Measurements from ENCODE around the gene RIPPLY1.

RIPPLY1 gene

GRCh38 chrX:106903291-106903824, at the start of gene RIPPLY1:
Gene RIPPLY1, minus strand, starts transcription at chrX:106903341. Its CDS starts 54 bp downstream, at chrX:106903287.
- no peak for DNase-seq
- ATAC-seq, result no peak

- DNase-seq, result no peak
- no peak for ATAC-seq
These were observed 49.4 kb upstream of the RIPPLY1 start for GRCh38 chrX:106952538-106952937.

- ATAC-seq (no peak), DNase-seq (no peak)
These were observed 48.9 kb upstream of the RIPPLY1 start for GRCh38 chrX:106952089-106952488.

DNA sequence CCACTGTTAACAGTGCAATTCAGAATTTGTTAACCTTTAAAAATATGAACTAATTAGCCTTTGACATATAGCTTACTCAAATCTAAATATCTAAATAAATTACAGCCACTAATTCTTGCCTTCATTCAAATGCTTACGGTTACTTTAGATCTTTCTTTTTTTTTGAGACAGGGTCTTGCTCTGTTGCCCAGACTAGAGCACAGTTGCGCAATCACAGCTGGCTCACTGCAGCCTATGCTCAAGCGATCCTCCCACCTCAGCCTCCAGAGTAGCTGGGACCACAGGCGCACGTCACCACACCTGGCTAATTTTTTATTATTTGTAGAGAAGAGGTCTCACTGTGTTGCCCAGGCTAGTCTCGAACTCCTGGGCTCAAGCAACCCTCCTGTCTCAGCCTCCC, 48.1 kb upstream of the RIPPLY1 start:
- DNase-seq, result no peak
- ATAC-seq, result no peak

DNA sequence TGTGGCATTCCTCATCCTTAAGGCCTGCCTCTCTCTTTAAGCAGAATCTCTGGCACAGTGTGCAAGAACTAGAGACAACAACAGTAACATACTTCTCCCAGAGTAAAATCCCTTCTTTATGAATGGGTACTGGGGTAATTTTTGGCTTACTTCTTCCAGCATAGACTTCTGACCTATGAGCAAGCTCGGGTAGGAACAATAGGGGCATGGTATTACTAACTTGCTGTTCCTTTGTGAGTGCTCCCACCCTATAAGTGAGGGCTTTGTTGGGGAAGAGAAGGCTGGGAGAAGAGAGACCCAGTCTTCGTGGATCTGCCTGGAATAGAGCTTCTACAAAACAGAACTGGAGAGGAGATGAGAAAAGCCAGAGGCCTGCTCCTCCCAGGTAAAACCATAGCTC, 47.2 kb upstream of the RIPPLY1 start:
- ATAC-seq, result no peak
- no peak for DNase-seq

DNA sequence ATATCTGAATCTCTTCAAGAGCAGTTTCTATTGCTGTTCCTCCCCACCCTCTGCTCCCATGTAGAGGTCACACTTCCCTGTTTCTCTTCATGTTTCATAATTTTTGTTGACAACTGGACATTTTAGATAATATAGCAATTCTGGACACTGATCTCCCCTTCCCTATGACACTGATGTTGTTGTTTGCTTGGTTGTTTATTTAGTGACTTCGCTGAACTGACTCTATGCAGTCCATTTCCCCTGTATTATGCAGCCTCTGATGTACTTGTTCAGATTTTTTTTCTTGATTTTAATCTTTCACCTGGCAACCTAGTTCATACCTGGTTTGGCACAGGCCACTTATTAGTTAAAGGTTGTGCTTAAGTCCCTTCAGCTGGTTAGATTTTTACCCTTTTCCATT, 46.2 kb upstream of the RIPPLY1 start:
- no peak for ATAC-seq

GRCh38 chrX:106948641-106949040, 45.5 kb upstream of the RIPPLY1 start:
- no peak for ATAC-seq

More for the DNA sequence above, 46.2 kb upstream of the RIPPLY1 start:
- DNase-seq, result no peak

DNA sequence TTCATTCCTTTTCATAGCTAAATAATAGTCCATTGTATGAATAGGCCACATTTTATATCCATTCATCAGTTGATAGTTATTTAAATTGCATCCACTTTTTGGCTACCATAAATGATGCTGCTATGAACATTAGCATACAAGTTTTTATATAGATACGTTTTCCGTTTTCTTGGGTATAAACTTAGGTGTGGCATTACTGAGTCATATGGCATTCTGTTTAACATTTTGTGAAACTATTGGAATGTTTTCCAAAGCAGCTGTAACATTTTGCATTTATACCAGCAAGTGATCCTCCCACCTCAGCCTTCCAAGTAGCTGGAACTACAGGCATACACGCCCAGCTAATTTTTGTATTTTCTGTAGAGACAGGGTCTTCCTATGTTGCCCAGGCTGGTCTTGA, 43.3 kb upstream of the RIPPLY1 start:
- no peak for ATAC-seq
- DNase-seq, result no peak

More at GRCh38 chrX:106948641-106949040, 45.5 kb upstream of the RIPPLY1 start:
- DNase-seq, result no peak

DNA sequence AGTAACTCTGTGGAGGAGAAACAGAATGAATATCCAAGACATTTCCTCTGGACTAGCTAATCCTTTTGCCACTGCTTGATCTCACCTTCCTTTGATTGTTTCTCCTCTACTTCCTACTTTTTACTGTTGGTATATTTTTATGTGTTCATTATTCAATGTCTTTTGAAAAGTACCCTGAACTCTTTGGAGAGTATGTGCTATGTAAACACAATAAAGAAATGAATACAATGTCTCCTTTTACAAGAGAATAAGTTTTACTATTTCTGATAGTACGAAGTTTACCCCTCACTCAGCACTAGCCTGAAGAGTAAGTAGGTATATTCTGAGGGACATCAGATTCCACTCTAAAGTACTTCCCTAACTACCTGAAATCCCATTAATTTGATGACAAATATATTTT, 36.9 kb upstream of the RIPPLY1 start:
- ATAC-seq, result no peak

GRCh38 chrX:106939566-106939965, 36.4 kb upstream of the RIPPLY1 start:
- ATAC-seq (no peak), DNase-seq (no peak)

More for the DNA sequence above, 36.9 kb upstream of the RIPPLY1 start:
- no peak for DNase-seq

GRCh38 chrX:106936246-106936645, 33.1 kb upstream of the RIPPLY1 start:
- ATAC-seq (no peak), DNase-seq (no peak)

DNA sequence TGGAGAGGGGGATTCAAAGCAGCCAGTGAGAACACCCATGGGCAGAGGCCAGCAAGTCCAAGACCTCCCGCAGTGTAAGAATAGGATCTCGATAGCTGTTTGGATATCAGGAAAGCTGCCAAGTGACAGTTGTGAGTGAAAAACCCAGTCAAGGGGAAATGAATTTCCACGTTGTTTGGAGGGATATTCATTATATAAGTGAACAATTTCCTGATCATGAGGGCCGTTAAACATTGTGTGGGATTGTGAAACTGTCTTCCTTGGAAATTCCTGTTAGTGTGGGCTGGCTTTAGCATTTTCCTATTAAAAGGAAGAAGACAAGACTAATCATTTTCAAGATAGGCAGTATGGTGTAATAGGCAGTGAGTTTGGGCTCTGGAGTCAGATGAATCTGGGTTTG, 32.0 kb upstream of the RIPPLY1 start:
- DNase-seq (no peak), ATAC-seq (no peak)

- DNase-seq, result no peak
These were observed 30.4 kb upstream of the RIPPLY1 start for GRCh38 chrX:106933538-106933961.

GRCh38 chrX:106932960-106933537, 29.9 kb upstream of the RIPPLY1 start:
- no peak for ATAC-seq
- no peak for DNase-seq

More at GRCh38 chrX:106933538-106933961, 30.4 kb upstream of the RIPPLY1 start:
- ATAC-seq, result no peak

- DNase-seq, result no peak
- no peak for ATAC-seq
These were observed 29.4 kb upstream of the RIPPLY1 start for GRCh38 chrX:106932492-106932923.

DNA sequence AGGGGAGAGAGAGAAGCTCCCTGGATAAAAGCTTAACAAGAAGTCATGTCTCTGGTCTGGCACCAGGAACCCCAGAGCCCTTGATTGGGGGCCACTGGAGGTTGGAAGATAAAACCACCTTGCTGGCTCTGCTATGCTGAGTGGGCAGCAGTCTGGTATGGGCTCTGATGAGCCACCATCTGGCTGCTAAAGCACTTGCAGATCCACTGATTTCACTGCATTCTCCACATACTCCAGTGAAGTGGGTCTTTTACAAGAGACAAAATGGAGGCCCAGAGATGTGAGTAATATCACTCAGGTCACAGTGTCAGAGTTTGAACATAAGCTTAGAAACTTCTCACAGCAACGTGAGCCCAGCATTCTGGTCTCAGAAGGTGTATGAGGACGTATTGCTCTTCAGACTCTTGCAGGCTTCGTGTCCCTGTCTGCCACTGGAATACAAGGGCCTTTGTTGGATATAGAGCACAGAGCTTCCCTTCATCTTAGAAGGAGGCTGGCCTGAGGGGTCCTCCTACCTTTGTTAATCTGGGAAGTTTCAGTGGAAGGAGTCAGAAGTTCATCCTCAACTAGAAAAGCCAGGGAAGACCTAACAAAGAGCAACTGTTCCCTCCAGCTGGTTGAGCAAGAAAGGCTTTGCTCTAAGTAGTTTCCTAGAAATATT, 28.8 kb upstream of the RIPPLY1 start:
- ATAC-seq (no peak), DNase-seq (no peak)

DNA sequence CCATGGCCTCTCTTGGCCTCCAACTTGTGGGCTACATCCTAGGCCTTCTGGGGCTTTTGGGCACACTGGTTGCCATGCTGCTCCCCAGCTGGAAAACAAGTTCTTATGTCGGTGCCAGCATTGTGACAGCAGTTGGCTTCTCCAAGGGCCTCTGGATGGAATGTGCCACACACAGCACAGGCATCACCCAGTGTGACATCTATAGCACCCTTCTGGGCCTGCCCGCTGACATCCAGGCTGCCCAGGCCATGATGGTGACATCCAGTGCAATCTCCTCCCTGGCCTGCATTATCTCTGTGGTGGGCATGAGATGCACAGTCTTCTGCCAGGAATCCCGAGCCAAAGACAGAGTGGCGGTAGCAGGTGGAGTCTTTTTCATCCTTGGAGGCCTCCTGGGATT, 25.1 kb upstream of the RIPPLY1 start:
- ATAC-seq (no peak), DNase-seq (no peak)

DNA sequence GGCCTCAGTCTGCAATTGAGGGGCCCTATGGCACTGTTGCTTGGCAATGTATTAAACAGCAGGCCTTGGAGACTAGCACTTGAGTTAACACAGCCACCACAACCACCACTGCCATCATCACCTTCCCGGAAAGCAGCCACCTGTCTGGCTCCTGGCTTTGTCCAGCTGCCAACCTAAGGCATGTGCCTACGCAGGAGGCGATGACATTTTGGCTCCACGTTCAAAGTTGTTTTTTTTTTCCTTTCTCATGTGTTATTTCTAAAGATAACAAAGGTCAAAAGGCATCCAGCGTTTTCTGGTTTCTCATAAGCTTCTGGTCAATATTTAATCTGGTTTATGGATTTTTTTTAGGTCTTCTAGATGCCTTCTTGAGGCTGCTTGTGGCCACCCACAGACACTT, 24.6 kb upstream of the RIPPLY1 start:
- DNase-seq (no peak), ATAC-seq (no peak)

- DNase-seq (no peak), ATAC-seq (no peak)
These were observed 23.9 kb upstream of the RIPPLY1 start for GRCh38 chrX:106927023-106927422.

DNA sequence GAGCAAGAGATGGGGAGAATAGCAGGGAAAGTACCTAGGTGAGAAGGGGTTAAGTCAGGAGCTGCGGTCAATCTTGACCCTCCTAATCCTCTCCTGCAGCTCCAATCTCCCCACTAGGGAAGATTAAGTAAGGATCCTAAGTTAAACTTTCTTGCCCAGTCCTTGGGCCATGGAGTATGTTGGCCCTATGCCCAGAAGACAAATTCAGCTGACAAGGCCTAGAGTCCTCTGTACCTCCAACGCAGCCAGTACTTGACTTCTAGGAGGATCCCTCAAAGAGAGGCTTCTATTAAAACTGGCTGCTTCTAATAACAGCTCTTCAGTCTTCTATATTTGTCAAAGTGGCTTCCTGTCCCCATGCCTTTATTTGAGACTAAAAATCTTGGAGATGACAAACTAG, 18.5 kb upstream of the RIPPLY1 start:
- DNase-seq, result no peak
- no peak for ATAC-seq

DNA sequence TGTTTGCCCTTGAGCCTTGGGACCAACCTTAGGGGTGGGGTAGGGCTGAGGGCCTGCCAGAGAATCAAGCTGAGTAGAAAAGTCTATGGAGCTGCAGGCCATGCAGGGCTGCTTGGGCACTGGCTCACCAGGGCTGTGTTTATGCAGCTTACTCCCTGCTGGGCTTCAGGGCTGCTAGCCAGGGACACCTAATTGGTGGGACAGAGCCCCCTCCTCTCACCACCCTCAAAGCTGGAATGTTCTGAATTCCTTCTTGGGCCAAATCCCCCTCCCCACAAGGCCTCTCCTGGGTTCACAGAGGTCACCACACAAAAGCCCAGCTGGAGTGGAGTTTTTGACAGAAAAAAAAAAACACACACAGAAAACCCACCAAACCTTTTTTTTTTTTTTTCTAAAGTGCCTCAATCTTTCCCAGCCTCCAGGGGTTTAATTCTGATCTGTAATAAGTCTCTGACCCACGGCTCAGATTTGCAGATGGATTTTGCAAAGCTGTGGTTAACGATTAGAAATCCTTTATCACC, 16.9 kb upstream of the RIPPLY1 start, which contains the start of gene CLDN2:
Gene CLDN2, plus strand, starts transcription at position 471 of the 521 bp plus-strand sequence. CDS start 7,827 bp downstream, outside the sequence.
- no peak for DNase-seq
- ATAC-seq, result no peak

DNA sequence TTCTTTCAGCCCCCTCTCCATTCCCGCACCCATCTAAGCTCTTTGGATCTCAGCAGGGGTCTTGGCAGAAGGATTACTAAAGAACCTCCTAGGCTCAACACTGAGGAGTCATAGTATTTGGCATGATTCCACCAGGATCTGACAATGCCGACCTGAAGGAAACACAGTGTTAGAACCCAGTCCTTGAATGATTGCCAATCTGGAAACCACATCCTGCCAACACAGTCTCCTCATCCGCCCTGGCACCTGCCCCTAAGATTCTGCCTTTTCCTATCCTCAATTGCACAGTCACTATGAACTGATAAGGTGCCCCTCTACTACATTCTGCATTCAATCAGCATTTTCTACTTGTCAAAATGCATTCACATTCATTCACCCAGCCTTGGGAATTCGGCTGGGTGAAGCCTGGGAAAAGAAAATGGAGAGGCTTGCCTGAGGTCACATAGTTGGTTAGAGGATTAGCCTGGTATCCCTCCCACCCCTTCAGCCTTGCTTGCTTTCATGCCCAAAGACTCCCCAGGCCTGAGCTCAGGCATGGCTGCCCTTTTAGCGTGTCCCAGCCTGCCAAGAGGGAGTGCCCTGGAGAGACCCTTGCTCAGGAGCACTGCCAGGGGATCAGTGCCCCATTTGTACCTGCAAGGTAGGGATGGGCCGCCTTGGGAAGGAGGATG, 14.8 kb upstream of the RIPPLY1 start:
- DNase-seq (no peak), ATAC-seq (no peak)

GRCh38 chrX:106912864-106913263, 9.7 kb upstream of the RIPPLY1 start:
- DNase-seq, result no peak

More at GRCh38 chrX:106912864-106913263, 9.7 kb upstream of the RIPPLY1 start:
- no peak for ATAC-seq

Measured in stimulated activated naive CD8-positive, alpha-beta T cell treated with anti-CD3 and anti-CD28 coated beads, Interleukin-15, Interleukin-2, amounts not matched to agents 100 U/mL and 50 U/mL, for 24 hours (primary cell).